ENCODE measurements around the gene NBPF12.
"Not testable (repeated sequence)": the region's sequence is repeated elsewhere in the genome, so short reads cannot be mapped to it uniquely, and the experiment has no call there.

The NBPF12 gene

GRCh38 chr1:146972681-146973080 is 34.6 kb downstream of the NBPF12 start:
- peaks cover 0 to 13% of the 10 kb centered on the region in 2 donors for H3K36me3 ChIP-seq (replicated peaks in 1 of 2; ENCODE audit: control insufficient read depth in 2 of 2, insufficient read depth in 2 of 2, low read length in 2 of 2)
- H3K4ac ChIP-seq (ENCODE audit: low read length); H2BK12ac ChIP-seq (ENCODE audit: low read length); H3K14ac ChIP-seq (ENCODE audit: low read length); H3K27me3 ChIP-seq (ENCODE audit: control insufficient read depth in 3 of 3, insufficient read depth in 3 of 3, low read depth in 1 of 3, low read length in 3 of 3); H4K8ac ChIP-seq (ENCODE audit: low read depth, low read length); H3K79me1 ChIP-seq (ENCODE audit: low read depth, low read length); DNase-seq (ENCODE audit: low spot score); H2AFZ ChIP-seq (ENCODE audit: low read length); H3K27ac ChIP-seq (replicated peaks; ENCODE audit: low read length); H3K18ac ChIP-seq (ENCODE audit: low read length); H3K23ac ChIP-seq (ENCODE audit: low read depth, low read length, poor library complexity); H4K91ac ChIP-seq (ENCODE audit: low read depth, low read length, poor library complexity); H3K9ac ChIP-seq (ENCODE audit: low read depth, low read length, poor library complexity); H3K4me2 ChIP-seq (ENCODE audit: insufficient read depth, low read length, poor library complexity, severe bottlenecking); H2BK5ac ChIP-seq (ENCODE audit: low read length); H2BK120ac ChIP-seq (ENCODE audit: low read depth, low read length); H3K4me1 ChIP-seq (ENCODE audit: control insufficient read depth in 2 of 2, insufficient read depth in 1 of 2, low read depth in 1 of 2, low read length in 2 of 2); H3K4me3 ChIP-seq (ENCODE audit: low read length in 2 of 2); H3K9me3 ChIP-seq (replicated peaks in 1 of 2; ENCODE audit: control insufficient read depth in 2 of 2, insufficient read depth in 1 of 2, low read depth in 1 of 2, low read length in 2 of 2); H2BK15ac ChIP-seq (ENCODE audit: low read length); H2AK5ac ChIP-seq (ENCODE audit: low read depth, low read length): not testable (repeated sequence)
- no CpG with 5 or more reads among the region's 5 CpGs for WGBS, 2 donors (ENCODE audit: extremely low coverage in 2 of 2, insufficient read length in 2 of 2, insufficient replicate concordance in 1 of 2)

GRCh38 chr1:146985855-146986254 is 47.7 kb downstream of the NBPF12 start:
- not testable (repeated sequence) for H3K23ac ChIP-seq (ENCODE audit: low read depth, low read length, poor library complexity); H3K27ac ChIP-seq (replicated peaks; ENCODE audit: low read length); H3K9me3 ChIP-seq (replicated peaks in 1 of 2; ENCODE audit: control insufficient read depth in 2 of 2, insufficient read depth in 1 of 2, low read depth in 1 of 2, low read length in 2 of 2); H2BK12ac ChIP-seq (ENCODE audit: low read length); H2BK15ac ChIP-seq (ENCODE audit: low read length); H2BK5ac ChIP-seq (ENCODE audit: low read length); H2AK5ac ChIP-seq (ENCODE audit: low read depth, low read length); H3K79me1 ChIP-seq (ENCODE audit: low read depth, low read length); H2AFZ ChIP-seq (ENCODE audit: low read length); H4K8ac ChIP-seq (ENCODE audit: low read depth, low read length); H3K4ac ChIP-seq (ENCODE audit: low read length); DNase-seq (ENCODE audit: low spot score); H2BK120ac ChIP-seq (ENCODE audit: low read depth, low read length); H3K4me2 ChIP-seq (ENCODE audit: insufficient read depth, low read length, poor library complexity, severe bottlenecking); H3K9ac ChIP-seq (ENCODE audit: low read depth, low read length, poor library complexity); H3K14ac ChIP-seq (ENCODE audit: low read length); H3K27me3 ChIP-seq (ENCODE audit: control insufficient read depth in 3 of 3, insufficient read depth in 3 of 3, low read depth in 1 of 3, low read length in 3 of 3); H3K18ac ChIP-seq (ENCODE audit: low read length); H3K4me1 ChIP-seq (ENCODE audit: control insufficient read depth in 2 of 2, insufficient read depth in 1 of 2, low read depth in 1 of 2, low read length in 2 of 2); H3K4me3 ChIP-seq (ENCODE audit: low read length in 2 of 2); H4K91ac ChIP-seq (ENCODE audit: low read depth, low read length, poor library complexity)
- peaks cover 3 to 12% of the 10 kb centered on the region in 2 donors for H3K36me3 ChIP-seq (replicated peaks in 1 of 2; ENCODE audit: control insufficient read depth in 2 of 2, insufficient read depth in 2 of 2, low read length in 2 of 2)
- no CpG with 5 or more reads among the region's 4 CpGs for WGBS, 2 donors (ENCODE audit: extremely low coverage in 2 of 2, insufficient read length in 2 of 2, insufficient replicate concordance in 1 of 2)

- H3K4me2 ChIP-seq (ENCODE audit: insufficient read depth, low read length, poor library complexity, severe bottlenecking); H2BK120ac ChIP-seq (ENCODE audit: low read depth, low read length); H3K4me1 ChIP-seq (ENCODE audit: control insufficient read depth in 2 of 2, insufficient read depth in 1 of 2, low read depth in 1 of 2, low read length in 2 of 2); H3K23ac ChIP-seq (ENCODE audit: low read depth, low read length, poor library complexity); H3K18ac ChIP-seq (ENCODE audit: low read length); H2AFZ ChIP-seq (ENCODE audit: low read length); H3K79me1 ChIP-seq (ENCODE audit: low read depth, low read length); H3K27me3 ChIP-seq (ENCODE audit: control insufficient read depth in 3 of 3, insufficient read depth in 3 of 3, low read depth in 1 of 3, low read length in 3 of 3); H3K14ac ChIP-seq (ENCODE audit: low read length); H3K4ac ChIP-seq (ENCODE audit: low read length); H2BK5ac ChIP-seq (ENCODE audit: low read length); H3K9ac ChIP-seq (ENCODE audit: low read depth, low read length, poor library complexity); H4K91ac ChIP-seq (ENCODE audit: low read depth, low read length, poor library complexity); H2BK12ac ChIP-seq (ENCODE audit: low read length); H2AK5ac ChIP-seq (ENCODE audit: low read depth, low read length); H3K4me3 ChIP-seq (ENCODE audit: low read length in 2 of 2); H3K9me3 ChIP-seq (replicated peaks in 1 of 2; ENCODE audit: control insufficient read depth in 2 of 2, insufficient read depth in 1 of 2, low read depth in 1 of 2, low read length in 2 of 2); H2BK15ac ChIP-seq (ENCODE audit: low read length); H4K8ac ChIP-seq (ENCODE audit: low read depth, low read length); DNase-seq (ENCODE audit: low spot score); H3K27ac ChIP-seq (replicated peaks; ENCODE audit: low read length): not testable (repeated sequence)
- H3K36me3 ChIP-seq (replicated peaks in 1 of 2; ENCODE audit: control insufficient read depth in 2 of 2, insufficient read depth in 2 of 2, low read length in 2 of 2), result peaks cover 3 to 11% of the 10 kb centered on the region in 2 donors
- WGBS, 2 donors (ENCODE audit: extremely low coverage in 2 of 2, insufficient read length in 2 of 2, insufficient replicate concordance in 1 of 2), result no CpG with 5 or more reads among the region's 4 CpGs
These were observed 48.3 kb downstream of the NBPF12 start for GRCh38 chr1:146986450-146986849.

- H3K4me2 ChIP-seq (ENCODE audit: insufficient read depth, low read length, poor library complexity, severe bottlenecking); H2BK15ac ChIP-seq (ENCODE audit: low read length); H2BK5ac ChIP-seq (ENCODE audit: low read length); H3K4me1 ChIP-seq (ENCODE audit: control insufficient read depth in 2 of 2, insufficient read depth in 1 of 2, low read depth in 1 of 2, low read length in 2 of 2); H4K8ac ChIP-seq (ENCODE audit: low read depth, low read length); H4K91ac ChIP-seq (ENCODE audit: low read depth, low read length, poor library complexity); H3K36me3 ChIP-seq (replicated peaks in 1 of 2; ENCODE audit: control insufficient read depth in 2 of 2, insufficient read depth in 2 of 2, low read length in 2 of 2); H3K9ac ChIP-seq (ENCODE audit: low read depth, low read length, poor library complexity); H3K18ac ChIP-seq (ENCODE audit: low read length); H3K79me1 ChIP-seq (ENCODE audit: low read depth, low read length); H3K27me3 ChIP-seq (ENCODE audit: control insufficient read depth in 3 of 3, insufficient read depth in 3 of 3, low read depth in 1 of 3, low read length in 3 of 3); H2AK5ac ChIP-seq (ENCODE audit: low read depth, low read length); H2BK120ac ChIP-seq (ENCODE audit: low read depth, low read length); H3K27ac ChIP-seq (replicated peaks; ENCODE audit: low read length); H3K14ac ChIP-seq (ENCODE audit: low read length); H3K9me3 ChIP-seq (replicated peaks in 1 of 2; ENCODE audit: control insufficient read depth in 2 of 2, insufficient read depth in 1 of 2, low read depth in 1 of 2, low read length in 2 of 2); H3K4me3 ChIP-seq (ENCODE audit: low read length in 2 of 2); H3K4ac ChIP-seq (ENCODE audit: low read length); H3K23ac ChIP-seq (ENCODE audit: low read depth, low read length, poor library complexity); H2AFZ ChIP-seq (ENCODE audit: low read length); H2BK12ac ChIP-seq (ENCODE audit: low read length); DNase-seq (ENCODE audit: low spot score): not testable (repeated sequence)
- WGBS, 2 donors (ENCODE audit: extremely low coverage in 2 of 2, insufficient read length in 2 of 2, insufficient replicate concordance in 1 of 2), result no CpG with 5 or more reads among the region's 2 CpGs
These were observed 49.4 kb downstream of the NBPF12 start for GRCh38 chr1:146987502-146987901.

All from neuronal stem cell (in vitro differentiated cells).